Right hindlimb (tissue), 1 donor: ENCODE data around the gene GPR31.

Experiments used
- DNase-seq: peaks from one replicate; pipeline ENCODE4 v3.0.0-alpha.2; 2018

The GPR31 gene

DNA sequence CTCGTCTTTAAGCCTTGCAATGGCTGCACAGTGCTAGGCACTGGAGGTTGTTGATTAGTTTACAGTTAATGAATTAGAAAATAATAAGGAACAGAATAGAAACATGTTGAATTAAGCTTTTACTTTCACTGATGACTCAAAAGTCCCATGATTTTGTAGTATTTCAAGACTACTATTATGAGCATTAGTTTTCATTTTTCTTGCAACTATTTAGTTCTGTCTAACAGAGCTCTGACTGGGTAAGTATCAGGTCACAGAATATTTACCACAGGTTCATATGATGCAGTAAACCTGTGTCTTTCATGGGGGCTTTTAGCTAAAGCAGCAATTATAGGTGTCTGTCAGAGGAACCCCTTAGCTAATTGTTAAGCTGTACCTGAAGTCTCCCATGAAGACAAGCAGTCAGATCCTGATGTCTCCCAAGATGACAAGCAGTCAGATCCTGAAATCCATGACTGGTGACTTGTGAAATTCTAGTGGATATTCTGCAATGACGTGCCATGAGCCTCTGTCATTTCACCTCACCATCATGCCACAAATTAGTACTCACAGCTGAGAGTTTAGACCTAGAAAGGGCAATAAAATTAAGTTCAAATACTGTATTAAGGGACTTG lies 8.2 kb upstream of the GPR31 start:
- DNase-seq = no peak

DNA sequence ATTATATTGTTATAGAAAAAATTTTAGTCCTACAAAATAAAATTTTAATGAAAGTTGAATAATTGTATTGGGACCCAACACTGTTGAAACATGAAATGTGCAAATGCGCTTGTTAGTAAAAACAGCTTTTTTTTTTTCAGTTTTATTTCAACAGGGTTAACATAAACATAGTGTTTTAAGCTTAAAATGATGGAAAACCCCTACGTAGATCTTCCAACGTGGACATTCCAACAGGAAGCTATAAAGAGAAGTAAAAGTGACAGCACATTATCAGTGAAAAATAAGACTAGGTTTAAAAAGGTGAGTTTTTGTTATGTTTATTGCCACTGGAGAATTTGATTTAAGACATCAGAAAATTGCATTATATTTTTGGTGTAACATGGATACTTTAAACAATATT lies 6.5 kb upstream of the GPR31 start:
- DNase-seq = no peak

DNA sequence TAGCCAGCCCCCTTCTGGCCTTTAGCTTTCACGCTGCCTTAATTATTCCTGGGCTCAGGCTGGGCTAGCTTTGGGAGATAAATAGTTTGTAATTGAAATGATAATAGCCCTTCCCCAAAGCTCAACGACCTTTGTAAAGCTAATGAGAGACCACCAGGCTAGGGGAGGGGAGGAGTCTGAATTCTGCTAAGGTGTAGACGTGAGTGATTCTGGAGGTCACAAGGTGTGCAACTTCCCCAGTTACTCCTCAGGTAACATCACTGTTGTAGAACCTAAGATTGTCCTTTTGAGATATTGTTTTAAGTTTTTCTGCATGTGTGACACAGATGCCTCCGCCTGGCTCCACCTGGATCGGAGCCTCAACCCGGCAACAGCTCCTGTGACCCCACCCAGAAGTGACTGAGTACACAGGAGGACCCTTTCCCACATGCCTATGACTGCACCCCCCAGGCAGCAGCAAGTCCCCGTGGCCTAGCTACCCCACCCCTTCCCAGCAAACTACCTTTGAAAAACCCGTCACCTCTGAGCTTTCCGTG lies 5.8 kb upstream of the GPR31 start:
- no peak for DNase-seq

DNA sequence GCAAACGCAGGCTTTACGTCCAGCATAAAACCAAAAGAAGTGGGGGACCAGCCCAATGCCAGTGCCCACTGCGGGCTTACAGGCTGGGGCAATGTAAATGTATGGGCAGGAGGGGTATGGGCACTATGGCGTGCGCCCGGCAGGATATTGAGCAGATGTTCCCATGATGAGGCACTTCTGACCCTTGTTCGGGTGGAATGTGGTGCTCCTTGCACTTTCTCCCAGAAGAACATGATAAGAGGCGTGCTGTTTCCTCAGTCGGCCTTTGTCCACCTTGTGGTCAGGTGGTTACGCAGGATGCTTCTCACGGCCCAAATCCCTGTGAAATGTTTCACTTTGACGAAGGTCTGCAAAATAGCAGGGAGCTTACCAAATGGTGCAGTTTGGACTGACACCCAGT lies 4.8 kb upstream of the GPR31 start:
- no peak for DNase-seq

DNA sequence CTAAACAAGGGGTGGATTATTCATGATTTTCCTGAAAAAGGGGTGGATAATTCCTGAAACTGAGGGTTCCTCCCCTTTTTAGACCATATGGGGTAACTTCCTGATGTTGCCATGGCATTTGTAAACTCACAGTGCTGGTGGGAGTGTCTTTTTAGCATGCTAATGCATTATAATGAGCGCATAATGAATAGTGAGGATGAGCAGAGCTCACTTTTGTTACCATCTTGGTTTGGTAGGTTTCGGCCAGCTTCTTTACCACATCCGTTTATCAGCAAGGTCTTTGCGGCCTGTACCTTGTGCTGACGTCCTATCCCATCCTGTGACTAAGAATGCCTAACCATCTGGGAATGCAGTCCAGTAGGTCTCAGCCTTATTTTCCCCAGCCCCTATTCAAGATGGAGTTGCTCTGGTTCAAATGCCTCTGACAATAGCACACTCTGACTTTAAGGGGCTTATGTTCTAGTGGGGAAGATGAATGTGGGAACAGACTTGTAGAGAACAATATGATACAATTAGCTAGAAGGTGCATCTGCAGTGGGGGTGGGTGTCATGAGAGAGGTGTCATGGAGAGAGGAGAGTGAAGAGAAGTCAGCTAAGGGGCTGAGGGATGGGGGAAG lies 4.2 kb upstream of the GPR31 start:
- DNase-seq = no peak

DNA sequence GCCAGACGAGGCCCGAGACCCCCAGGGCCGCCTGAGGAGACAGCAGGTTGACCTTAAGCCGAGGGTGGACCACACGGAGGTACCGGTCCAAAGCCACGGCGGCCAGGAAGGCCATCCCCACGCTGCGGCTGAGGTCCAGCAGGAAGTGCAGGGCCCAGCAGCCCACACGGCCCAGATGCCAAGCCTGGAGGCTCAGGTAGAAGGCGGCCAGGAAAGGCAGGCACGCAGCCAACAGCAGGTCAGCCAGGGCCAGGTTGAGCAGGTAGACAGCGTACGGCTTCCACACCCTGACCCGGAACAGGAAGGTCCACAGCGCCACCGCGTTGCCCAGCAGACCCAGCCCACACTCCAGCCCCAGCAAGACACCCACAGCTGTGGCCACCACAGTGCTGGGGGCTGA lies 366 bp downstream of the GPR31 start:
- DNase-seq = no peak

DNA sequence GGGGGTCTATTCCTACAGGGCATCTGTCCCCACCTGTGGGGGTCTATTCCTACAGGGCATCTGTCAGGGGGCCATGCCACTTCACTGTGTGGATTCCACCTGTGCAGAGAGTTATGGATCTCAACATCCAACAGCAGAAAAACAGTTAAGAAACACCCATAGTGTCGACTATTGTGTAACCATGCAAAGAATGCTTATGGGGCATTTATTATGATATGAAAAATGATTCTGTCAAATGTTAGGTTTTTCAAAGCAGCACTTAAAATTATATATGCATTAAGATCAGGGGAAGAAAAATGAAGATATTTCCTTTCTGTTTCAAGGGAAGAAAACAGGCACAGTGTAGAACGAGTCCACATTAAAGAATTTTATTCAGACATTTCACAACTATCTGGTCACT lies 2.9 kb downstream of the GPR31 start:
- no peak for DNase-seq

DNA sequence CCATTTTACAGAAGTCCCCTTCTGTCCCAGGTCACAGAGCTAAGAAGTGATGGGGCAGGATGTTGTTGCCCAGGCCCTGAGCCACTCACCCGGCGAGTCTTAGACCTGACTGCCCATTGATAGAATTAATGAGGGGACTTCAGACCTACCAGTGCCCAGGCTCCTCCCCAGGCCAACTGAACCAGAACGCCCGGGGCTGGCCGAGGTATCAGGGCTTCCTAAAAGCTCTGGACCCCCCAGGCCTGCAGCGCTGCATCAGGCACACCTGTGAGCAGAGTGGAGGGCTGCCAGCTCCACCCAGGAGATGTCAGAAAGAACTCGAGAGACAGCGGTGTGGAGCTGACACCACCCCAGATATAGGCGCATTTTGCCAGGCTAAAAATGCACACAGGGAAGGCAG lies 3.5 kb downstream of the GPR31 start:
- DNase-seq = no peak

DNA sequence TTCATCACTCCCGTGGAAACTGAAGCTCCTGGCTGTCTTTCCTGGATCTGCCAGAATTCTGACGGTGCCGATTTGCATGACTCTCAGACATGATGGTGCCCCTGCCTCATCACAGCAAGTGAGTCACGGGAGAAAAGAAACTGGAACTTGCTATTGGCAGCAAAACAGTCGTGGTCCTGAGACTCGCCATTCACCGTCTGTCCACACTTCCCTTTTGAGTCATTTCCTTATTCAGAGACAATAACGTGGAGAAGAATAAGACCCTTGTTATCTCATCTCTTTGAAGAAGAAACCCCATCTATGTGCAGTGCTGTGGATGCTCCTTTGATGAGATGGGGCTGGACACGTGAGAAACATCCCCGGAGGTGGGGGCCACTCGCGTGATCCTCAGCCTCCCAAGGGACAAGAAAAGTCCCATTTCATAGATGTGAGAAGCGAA lies 4.2 kb downstream of the GPR31 start:
- DNase-seq = no peak

DNA sequence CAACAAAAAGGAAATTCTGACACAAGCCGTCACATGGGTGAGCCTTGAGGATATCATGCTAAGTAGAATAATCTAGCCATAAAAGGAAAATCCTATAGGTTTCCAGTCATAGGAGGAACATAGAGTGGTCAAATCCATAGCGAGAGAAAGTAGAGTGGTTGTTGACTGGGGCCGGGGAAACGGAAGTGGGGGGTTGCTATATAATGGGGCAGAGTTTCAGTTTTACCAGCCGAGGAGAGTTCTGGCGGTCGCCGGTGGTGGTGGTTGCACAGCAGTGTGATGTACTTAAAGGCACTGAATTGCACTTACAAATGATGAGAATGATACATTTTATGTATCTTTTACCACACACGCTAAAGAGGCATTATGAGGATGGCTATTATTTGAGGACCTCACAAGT lies 4.9 kb downstream of the GPR31 start:
- no peak for DNase-seq

DNA sequence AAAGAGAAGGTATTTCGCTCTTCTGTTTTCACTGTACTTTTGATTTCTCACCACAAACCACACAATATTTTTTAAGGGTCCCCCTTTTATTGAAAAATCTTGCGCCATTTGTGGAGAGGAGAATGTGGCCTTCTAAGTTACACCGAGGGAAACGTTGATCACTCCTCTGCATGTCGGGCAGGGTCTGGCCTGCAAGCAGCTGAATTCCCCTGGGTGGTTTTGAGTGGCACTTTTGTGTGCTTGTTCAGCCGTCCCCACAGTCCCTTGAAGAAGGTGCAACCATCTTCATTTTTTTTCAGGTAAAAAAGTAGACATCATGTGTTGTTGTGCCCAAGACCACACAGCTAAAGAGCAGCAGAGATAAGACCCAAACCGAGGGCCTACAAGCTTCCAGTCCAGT lies 6.1 kb downstream of the GPR31 start:
- no peak for DNase-seq

DNA sequence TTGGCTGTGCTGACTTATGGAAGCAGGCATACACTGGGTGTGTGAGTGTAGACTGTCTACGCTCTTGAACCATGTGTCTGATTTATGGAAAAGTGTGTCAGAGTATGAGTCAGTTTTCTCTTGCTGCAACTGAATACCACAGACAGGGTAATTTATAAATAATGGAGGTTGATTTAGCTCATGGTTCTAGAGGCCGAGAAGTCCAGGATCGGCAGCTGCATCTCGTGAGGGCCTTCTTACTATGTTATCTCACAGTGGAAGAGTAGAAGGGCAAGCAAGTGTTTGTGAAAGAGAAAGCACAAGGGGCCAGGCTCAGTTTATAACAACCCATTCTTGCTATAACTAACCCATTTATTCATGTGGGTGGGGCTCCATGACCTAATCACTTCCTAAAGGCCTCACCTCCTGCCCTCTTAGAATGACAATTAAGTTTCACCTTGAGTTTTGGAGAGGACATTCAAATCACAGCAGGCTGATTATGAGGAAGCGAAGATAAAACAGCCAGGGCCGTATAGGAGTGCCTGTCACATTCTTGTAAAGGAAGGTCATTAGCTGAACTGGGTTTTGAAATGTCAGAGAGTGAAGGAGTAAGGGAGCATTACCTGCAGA lies 6.7 kb downstream of the GPR31 start:
- DNase-seq = no peak

DNA sequence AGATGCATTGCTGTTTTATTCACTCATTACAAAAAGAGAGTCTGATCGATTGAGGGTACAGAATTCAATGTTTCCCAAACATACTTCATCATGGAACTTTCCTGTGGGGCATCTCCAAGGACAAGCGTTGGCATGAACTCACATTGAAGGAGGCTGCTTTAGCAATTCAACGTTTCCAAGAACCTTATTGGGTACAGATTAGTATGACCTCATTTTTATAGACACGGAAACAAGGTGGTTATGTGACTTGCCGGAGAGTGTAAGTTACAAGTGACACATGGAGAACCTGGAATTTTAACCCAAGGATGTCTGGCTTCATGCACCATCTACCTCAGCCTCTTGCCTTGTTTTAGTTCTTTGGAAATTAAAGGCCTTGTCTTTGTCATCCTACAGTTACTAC lies 8.8 kb downstream of the GPR31 start:
- no peak for DNase-seq

DNA sequence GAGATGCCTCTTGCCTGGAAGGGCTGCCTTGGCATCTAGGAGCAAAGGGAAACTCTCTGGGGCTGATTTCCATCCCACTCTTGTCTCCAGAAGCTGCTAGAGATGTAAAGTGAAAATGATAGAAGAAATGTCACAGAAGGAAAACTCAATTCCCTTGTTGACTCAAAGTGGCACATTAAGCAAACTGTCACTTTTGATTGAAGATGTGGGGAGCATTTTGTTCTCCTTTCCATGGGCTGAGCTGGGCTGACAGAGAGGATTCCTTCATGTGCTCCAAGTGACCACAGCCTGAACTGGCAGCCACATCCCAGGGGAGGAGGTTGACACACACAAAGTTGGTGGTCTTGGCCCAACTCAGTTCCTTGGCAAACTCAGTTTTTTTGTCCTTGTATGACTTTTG lies 9.8 kb downstream of the GPR31 start:
- DNase-seq = no peak

DNA sequence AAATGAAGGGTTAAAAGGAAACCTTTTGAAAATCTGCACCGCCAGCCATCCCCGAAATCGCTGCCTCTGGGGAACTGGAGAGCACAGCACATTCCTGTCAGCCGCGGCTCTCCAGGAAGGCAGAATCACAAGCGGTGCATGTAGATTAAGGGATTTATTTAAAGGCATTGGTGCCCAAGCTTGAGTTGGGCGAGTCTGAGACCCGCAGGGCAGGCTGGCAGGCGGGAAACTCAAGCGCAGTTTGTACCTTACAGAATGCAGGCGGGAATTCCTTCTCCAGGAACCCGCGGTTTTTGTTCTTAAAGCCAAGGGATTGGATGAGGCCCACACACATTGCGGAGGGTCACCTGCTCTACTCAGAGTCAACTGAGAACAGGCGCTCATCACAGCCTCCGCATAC lies 10.8 kb downstream of the GPR31 start:
- no peak for DNase-seq

DNA sequence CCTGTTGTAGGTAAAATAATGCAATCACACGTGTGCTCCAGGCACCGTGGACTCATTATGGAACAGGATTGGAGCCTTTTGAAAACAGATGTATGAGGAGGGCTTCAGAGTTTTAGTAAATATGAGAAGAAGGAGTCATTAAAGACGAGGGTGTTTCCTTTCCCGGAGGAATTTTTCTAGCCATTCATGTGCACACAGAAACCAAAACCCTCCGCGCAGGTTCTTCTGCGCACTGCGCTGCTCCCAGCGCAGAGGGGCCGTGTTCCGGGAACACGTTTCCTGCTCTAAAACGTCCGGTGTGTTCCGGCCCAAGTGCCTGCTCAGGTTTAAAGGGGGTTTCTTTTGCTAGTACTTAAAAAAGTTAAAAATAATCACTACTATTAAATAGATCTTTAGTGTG lies 11.6 kb downstream of the GPR31 start:
- no peak for DNase-seq

DNA sequence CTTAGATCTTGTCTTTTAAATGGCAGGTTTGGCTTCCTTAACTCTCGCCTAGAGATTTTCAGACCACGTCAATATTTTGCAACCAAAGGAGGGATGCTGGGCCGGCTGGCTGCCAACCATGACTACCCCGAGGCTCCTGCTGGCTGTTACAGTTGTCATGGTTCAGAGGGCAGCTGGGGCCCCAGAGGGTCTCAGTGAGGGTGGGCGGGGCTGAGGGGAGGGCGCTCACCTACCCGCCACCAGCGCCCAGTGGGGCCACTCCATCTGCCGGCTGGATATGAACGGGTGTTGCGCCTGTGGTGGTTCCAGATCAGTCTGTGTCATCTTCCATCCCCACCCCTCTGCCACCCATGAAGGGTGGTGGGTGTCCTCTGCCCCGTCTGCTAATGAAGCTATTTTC lies 12.3 kb downstream of the GPR31 start:
- DNase-seq = no peak

DNA sequence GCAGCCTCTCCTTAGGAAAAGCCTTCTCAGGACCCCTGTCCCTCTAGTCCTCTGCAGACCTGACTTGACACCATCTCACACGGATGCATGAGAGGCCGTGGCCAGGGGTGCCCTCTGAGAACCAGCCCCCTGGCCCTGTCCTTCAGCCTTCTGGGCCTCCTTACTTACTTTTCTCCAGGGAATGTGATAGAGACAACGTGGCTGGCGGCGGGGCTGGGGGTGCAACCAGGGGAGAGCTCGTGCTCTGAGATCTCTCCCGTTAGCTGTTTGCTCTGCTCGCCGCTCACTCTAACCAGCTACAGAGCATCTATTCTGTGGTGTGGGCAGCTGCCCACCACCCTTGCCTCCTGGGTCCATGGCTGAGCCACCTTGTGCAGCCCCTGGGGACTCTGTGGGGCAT lies 14.7 kb downstream of the GPR31 start:
- DNase-seq = no peak

DNA sequence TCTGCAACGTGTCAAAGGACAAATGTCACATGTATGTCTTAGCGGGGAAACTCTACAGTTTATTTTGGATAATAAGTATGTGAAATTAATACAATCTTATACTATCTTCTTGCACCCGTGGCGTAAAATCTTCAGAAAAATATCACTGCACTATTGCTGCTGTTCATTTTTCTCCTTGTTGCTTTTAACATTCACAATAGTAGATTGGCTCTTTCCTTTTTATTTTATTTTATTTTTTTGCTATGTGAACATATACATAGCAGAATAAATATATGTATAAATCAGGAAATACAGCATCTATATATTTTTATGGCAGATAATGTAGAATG lies 15.4 kb downstream of the GPR31 start:
- no peak for DNase-seq

DNA sequence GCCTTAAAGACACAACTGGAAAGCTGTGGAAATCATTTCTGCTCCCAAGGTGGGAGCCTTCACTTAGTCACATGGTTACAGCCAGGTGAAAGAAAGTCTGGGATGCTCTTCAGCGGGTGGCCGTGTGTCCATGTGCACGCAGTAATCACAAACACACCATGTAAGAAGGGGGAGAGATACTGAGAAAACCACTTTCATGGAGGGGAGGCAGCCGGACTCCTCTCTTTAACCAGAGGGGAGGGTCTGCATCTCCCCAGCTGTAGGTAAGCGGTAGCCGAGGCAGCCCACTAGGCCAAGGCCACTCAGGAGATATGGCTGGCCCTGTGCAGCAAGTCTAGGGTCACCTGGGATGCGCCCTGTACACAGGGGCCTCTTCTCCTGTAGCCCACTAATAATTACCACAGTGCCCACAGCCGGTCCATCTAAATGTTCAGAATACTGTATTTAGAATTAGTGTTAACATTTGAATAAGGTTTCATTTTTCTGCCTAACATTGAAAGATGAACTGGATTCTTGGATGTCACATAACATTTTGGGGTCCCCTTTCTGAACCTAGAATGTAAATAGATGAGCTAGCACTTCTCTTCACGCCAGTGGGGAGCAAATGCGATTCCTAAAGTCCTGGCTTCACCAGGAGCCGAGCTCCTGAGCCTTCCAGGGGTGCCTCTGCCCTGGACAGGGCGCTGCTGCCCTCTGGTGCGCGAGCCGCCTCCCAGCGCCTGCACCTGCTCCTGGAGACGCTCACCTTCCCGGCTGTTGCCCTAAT lies 15.9 kb downstream of the GPR31 start:
- no peak for DNase-seq

DNA sequence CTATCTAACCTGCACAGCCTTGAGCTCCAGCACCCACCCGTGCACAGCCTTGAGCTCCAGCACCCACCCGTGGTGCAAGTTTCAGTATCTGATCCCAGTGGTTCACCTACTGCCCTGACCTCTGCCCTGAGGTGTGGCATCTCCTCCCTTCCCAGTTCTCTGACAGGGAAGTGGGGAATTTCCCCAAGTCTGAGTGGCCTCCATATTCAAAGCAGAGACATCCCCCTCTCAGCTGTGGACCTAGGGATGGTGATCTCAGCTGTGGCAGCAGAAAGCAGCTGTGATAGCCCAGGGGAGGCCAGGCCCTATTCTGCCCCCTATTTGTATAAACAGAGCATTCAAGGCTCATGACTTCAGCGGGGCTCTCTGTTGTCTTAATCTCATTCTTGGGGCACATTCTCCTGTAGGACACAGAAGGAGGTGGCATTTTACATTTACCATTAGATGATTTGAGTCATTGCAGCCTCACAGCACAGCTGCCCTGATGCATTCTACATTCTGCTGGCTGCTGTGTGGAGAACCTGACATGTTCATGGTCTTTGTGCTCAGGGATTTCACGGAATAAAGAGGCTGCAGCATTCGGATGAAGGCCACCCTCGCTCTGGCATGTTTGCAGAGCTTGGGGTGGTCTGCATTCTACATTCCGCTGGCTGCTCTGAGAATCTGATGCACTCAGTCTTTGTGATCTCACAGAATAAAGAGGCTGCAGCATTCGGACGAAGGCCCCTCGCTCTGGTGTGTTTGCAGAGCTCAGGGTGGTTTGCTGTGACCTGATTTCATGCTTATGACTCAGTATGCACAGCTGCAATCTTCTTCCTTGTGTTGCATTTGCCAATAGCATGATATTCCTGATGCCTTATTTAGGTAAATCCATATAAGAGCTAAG lies 16.9 kb downstream of the GPR31 start:
- DNase-seq = peak; percentile 40

DNA sequence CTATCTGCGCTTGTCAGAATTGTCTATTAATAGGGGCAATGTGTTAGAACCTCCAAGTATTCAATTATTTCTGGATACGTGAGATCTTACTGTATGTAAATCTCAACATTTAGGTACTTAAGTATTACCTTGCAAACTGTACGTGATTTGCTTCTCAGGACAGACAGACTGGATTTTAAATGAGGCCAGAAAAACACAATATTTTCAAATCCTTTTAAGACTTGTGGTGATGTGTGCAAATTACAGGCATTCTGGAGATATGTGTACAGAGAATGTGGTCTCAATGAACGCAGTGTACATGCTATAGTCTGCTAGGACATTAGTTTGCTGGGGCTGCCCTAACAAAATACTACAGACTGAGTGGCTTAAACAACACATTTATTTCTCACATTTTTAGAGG lies 18.0 kb downstream of the GPR31 start:
- DNase-seq = no peak

DNA sequence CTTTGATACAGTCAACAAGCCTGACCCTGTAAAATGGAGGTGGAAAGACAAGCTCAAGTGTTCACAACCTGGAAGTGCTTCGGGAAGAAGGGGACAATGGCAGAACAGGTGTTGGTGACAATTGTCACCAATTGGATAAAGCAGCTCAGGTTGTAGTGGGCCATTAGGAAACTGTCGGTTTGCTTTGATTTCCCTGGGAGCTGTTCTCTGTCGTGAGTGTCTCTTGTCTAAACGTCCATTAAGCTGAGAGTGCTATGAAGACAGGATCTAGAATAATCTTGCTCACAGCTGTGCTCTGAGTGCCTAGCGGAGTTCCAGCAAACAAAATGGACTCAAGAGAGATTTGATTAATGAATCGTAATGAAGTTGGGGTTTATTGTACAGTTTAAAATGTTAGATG lies 19.9 kb downstream of the GPR31 start:
- no peak for DNase-seq
